B cell (primary cell): ENCODE measurements around the gene ALOXE3.

Experiments used
- EZH2 ChIP-seq: IDR thresholded peaks from 2 replicates; pipeline ENCODE4 v1.6.1; 2012; ENCODE audit warnings: borderline replicate concordance, low read depth, mild to moderate bottlenecking, moderate library complexity, low read length; ENCODE audit not compliant: insufficient read depth, poor library complexity, severe bottlenecking
- TF ChIP-seq, protein P1 (sequence below): fragments of 200-600 bp; IDR thresholded peaks from one replicate; pipeline ENCODE4 v1.8.0; 2022; ENCODE audit warnings: antibody characterized with exemption, mild to moderate bottlenecking

- TF ChIP-seq, protein P1, sequence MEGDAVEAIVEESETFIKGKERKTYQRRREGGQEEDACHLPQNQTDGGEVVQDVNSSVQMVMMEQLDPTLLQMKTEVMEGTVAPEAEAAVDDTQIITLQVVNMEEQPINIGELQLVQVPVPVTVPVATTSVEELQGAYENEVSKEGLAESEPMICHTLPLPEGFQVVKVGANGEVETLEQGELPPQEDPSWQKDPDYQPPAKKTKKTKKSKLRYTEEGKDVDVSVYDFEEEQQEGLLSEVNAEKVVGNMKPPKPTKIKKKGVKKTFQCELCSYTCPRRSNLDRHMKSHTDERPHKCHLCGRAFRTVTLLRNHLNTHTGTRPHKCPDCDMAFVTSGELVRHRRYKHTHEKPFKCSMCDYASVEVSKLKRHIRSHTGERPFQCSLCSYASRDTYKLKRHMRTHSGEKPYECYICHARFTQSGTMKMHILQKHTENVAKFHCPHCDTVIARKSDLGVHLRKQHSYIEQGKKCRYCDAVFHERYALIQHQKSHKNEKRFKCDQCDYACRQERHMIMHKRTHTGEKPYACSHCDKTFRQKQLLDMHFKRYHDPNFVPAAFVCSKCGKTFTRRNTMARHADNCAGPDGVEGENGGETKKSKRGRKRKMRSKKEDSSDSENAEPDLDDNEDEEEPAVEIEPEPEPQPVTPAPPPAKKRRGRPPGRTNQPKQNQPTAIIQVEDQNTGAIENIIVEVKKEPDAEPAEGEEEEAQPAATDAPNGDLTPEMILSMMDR, result no peak
- TF ChIP-seq EZH2, result no peak
Observed at GRCh38 chr17:8072729-8073461, 45.4 kb downstream of the ALOXE3 start.
